ENCODE data around the gene NTM.
"Not testable (repeated sequence)": the region's sequence is repeated elsewhere in the genome, so short reads cannot be mapped to it uniquely, and the experiment has no call there.

Gene NTM

GRCh38 chr11:131898949-131899348, 528.5 kb downstream of the NTM start:
- no peaks in the 10 kb centered on the region for H3K36me3 Mint-ChIP-seq
- H3K27ac Mint-ChIP-seq, result no peak overlapping the region
- ATAC-seq (no peak), DNase-seq (ENCODE audit: low spot score in 2 of 2) (no peak)
- H3K4me1 Mint-ChIP-seq, result no peaks in the 10 kb centered on the region
- H3K4me3 Mint-ChIP-seq, result no peak overlapping the region
- H3K9me3 Mint-ChIP-seq, result peaks cover 2% of the 10 kb centered on the region

GRCh38 chr11:131899950-131900580, 529.6 kb downstream of the NTM start:
- H3K4me3 Mint-ChIP-seq, result no peak overlapping the region
- no peak for DNase-seq (ENCODE audit: low spot score in 2 of 2)
- H3K36me3 Mint-ChIP-seq, result no peaks in the 10 kb centered on the region
- ATAC-seq, result no peak
- H3K9me3 Mint-ChIP-seq, result peaks cover 2% of the 10 kb centered on the region
- H3K27ac Mint-ChIP-seq, result no peak overlapping the region
- H3K4me1 Mint-ChIP-seq, result no peaks in the 10 kb centered on the region

DNA sequence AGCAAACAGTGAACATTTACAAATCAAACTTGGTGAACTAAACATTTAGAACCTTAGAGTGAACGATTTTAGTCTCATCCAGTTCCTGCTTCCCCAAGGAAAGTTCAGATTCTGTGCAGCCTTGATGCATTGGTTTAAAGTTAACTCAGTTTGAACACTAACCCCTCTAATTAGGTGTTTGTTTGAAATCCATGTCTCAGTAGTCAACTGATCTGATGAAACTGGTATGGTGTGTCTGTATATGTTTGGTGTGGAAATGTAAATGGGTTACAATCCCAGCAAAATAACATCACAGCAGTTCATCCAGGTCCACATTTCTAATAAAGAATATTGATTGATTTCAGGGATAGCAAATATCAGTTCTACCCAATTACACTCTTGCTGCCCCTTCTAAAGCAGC, 532.0 kb downstream of the NTM start:
- H3K4me1 Mint-ChIP-seq, result no peaks in the 10 kb centered on the region
- no peak for DNase-seq (ENCODE audit: low spot score in 2 of 2)
- H3K36me3 Mint-ChIP-seq, result no peaks in the 10 kb centered on the region
- H3K27ac Mint-ChIP-seq, result no peak overlapping the region
- no peak for ATAC-seq
- H3K9me3 Mint-ChIP-seq, result peaks cover 8% of the 10 kb centered on the region
- no peak overlapping the region for H3K4me3 Mint-ChIP-seq

DNA sequence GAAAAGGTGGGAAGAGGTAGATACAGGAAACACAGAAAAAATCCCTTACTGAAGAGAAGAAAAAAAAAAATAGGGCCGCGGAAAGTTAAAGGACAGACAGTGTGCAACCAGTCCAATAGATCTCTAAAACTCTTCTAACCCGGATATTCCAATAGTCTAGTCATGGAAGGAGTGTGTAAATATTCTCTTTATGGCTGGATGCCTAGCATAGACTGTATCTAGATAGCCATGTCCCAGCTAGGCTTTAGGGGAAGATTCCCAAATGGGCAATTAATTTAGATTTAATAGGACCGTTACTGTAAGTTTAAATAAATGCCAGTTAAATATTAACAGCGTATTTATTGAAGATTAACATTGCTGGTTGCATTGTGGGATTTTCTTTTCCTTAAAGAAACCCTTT, 532.7 kb downstream of the NTM start:
- no peak for DNase-seq (ENCODE audit: low spot score in 2 of 2)
- no peak for ATAC-seq
- peaks cover 8% of the 10 kb centered on the region for H3K9me3 Mint-ChIP-seq
- H3K4me1 Mint-ChIP-seq, result no peaks in the 10 kb centered on the region
- H3K36me3 Mint-ChIP-seq, result no peaks in the 10 kb centered on the region
- H3K27ac Mint-ChIP-seq, result no peak overlapping the region
- no peak overlapping the region for H3K4me3 Mint-ChIP-seq

GRCh38 chr11:131904756-131905155, 534.3 kb downstream of the NTM start:
- no peaks in the 10 kb centered on the region for H3K4me1 Mint-ChIP-seq
- ATAC-seq (no peak), DNase-seq (ENCODE audit: low spot score in 2 of 2) (no peak)
- no peak overlapping the region for H3K27ac Mint-ChIP-seq
- H3K36me3 Mint-ChIP-seq, result no peaks in the 10 kb centered on the region
- no peak overlapping the region for H3K4me3 Mint-ChIP-seq
- H3K9me3 Mint-ChIP-seq, result peaks cover 8% of the 10 kb centered on the region

GRCh38 chr11:131906963-131907362, 536.5 kb downstream of the NTM start:
- no peaks in the 10 kb centered on the region for H3K4me1 Mint-ChIP-seq
- H3K27ac Mint-ChIP-seq, result no peak overlapping the region
- DNase-seq (ENCODE audit: low spot score in 2 of 2), result no peak
- H3K9me3 Mint-ChIP-seq, result peaks cover 8% of the 10 kb centered on the region
- no peaks in the 10 kb centered on the region for H3K36me3 Mint-ChIP-seq
- H3K4me3 Mint-ChIP-seq, result no peak overlapping the region
- no peak for ATAC-seq

GRCh38 chr11:131907371-131907770, 537.0 kb downstream of the NTM start:
- DNase-seq (ENCODE audit: low spot score in 2 of 2) (no peak), ATAC-seq (no peak)
- H3K9me3 Mint-ChIP-seq, result peaks cover 8% of the 10 kb centered on the region
- no peak overlapping the region for H3K27ac Mint-ChIP-seq
- no peaks in the 10 kb centered on the region for H3K36me3 Mint-ChIP-seq
- H3K4me3 Mint-ChIP-seq, result no peak overlapping the region
- H3K4me1 Mint-ChIP-seq, result no peaks in the 10 kb centered on the region

GRCh38 chr11:131908316-131908715, 537.9 kb downstream of the NTM start:
- H3K4me3 Mint-ChIP-seq, result no peak overlapping the region
- ATAC-seq, result no peak
- no peaks in the 10 kb centered on the region for H3K36me3 Mint-ChIP-seq
- H3K9me3 Mint-ChIP-seq, result peaks cover 6% of the 10 kb centered on the region
- no peaks in the 10 kb centered on the region for H3K4me1 Mint-ChIP-seq
- no peak overlapping the region for H3K27ac Mint-ChIP-seq
- no peak for DNase-seq (ENCODE audit: low spot score in 2 of 2)

DNA sequence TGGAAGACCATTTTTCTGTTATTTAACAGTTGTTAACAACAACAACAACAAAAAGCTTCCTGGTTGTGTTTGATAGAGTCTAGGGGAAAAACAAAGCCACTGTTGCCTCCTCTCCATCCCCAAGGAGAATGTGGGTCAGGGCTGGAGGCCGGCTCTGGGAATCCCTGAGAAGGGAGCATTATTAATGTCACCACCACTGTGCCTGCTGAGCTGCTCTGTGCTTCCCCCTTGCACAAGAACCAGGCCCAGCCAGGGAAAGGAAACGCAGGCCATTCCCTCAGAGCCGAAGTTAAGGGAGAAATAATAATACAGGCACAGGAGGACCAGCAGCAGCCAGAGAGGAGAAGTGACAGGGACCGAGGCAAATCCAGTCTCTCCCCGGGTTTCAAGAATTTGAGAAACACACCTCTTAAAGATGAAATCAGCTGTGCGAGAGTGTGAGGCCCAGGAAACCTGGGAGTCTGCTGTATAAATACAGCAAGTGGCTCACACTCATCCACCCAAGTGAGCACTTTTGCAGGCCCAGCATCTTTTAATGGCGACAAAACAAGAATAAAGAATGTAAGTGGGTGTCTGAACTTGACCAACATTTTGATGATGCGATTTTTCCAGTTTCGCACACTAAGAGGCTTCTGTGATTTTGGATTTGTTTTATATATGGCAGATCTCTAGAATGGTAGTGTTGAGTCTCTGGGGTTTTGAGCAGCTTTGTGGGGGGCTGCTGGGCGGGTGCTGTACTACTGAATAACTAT, 539.2 kb downstream of the NTM start:
- Mint-ChIP-seq H3K4me1 (no peaks in the 10 kb centered on the region), H3K27ac (no peak overlapping the region), H3K9me3 (peaks cover 6% of the 10 kb centered on the region), H3K4me3 (no peak overlapping the region), H3K36me3 (no peaks in the 10 kb centered on the region)
- no peak for ATAC-seq
- DNase-seq (ENCODE audit: low spot score in 2 of 2), result no peak

- peaks cover 6% of the 10 kb centered on the region for H3K9me3 Mint-ChIP-seq
- H3K4me1 Mint-ChIP-seq, result no peaks in the 10 kb centered on the region
- DNase-seq (ENCODE audit: low spot score in 2 of 2) (no peak), ATAC-seq (no peak)
- H3K4me3 Mint-ChIP-seq, result no peak overlapping the region
- no peaks in the 10 kb centered on the region for H3K36me3 Mint-ChIP-seq
- H3K27ac Mint-ChIP-seq, result no peak overlapping the region
Observed at GRCh38 chr11:131910178-131910522, 539.7 kb downstream of the NTM start.

GRCh38 chr11:131910523-131911387, 540.3 kb downstream of the NTM start:
- Mint-ChIP-seq H3K9me3 (peaks cover 7% of the 10 kb centered on the region), H3K4me1 (no peaks in the 10 kb centered on the region), H3K4me3 (no peak overlapping the region), H3K27ac (no peak overlapping the region), H3K36me3 (no peaks in the 10 kb centered on the region)
- ATAC-seq, result no peak
- no peak for DNase-seq (ENCODE audit: low spot score in 2 of 2)

GRCh38 chr11:131911388-131912032, 541.1 kb downstream of the NTM start:
- DNase-seq (ENCODE audit: low spot score in 2 of 2); H3K27ac Mint-ChIP-seq; H3K4me1 Mint-ChIP-seq; ATAC-seq; H3K9me3 Mint-ChIP-seq; H3K36me3 Mint-ChIP-seq; H3K4me3 Mint-ChIP-seq: not testable (repeated sequence)

- Mint-ChIP-seq H3K36me3 (no peaks in the 10 kb centered on the region), H3K4me1 (no peaks in the 10 kb centered on the region), H3K4me3 (no peak overlapping the region), H3K27ac (no peak overlapping the region), H3K9me3 (peaks cover 4% of the 10 kb centered on the region)
- ATAC-seq (no peak), DNase-seq (ENCODE audit: low spot score in 2 of 2) (no peak)
Observed at GRCh38 chr11:131912134-131912533, 541.7 kb downstream of the NTM start.

GRCh38 chr11:131913267-131913666, 542.9 kb downstream of the NTM start:
- H3K9me3 Mint-ChIP-seq, result peaks cover 4% of the 10 kb centered on the region
- H3K27ac Mint-ChIP-seq, result no peak overlapping the region
- DNase-seq (ENCODE audit: low spot score in 2 of 2) (no peak), ATAC-seq (no peak)
- H3K4me3 Mint-ChIP-seq, result no peak overlapping the region
- H3K4me1 Mint-ChIP-seq, result no peaks in the 10 kb centered on the region
- no peaks in the 10 kb centered on the region for H3K36me3 Mint-ChIP-seq

- Mint-ChIP-seq H3K27ac (no peak overlapping the region), H3K36me3 (no peaks in the 10 kb centered on the region), H3K4me1 (no peaks in the 10 kb centered on the region), H3K4me3 (no peak overlapping the region), H3K9me3 (peaks cover 4% of the 10 kb centered on the region)
- DNase-seq (ENCODE audit: low spot score in 2 of 2) (no peak), ATAC-seq (no peak)
Observed at GRCh38 chr11:131914361-131914774, 544.0 kb downstream of the NTM start.

Data from stimulated activated effector memory CD8-positive, alpha-beta T cell treated with anti-CD3 and anti-CD28 coated beads, Interleukin-12 subunit alpha, Interleukin-12 subunit beta, amount 100 ng/mL, for 72 hours (primary cell).